ENCODE data around the gene CDYL. TPM values are rescaled to one million over a fixed set of nuclear protein-coding genes. Genes with fewer than 3 reads are reported as not detected.

The CDYL gene
- total RNA-seq, 1 donor from 2014 or later: 27.2 TPM

GRCh38 chr6:4940416-4940815 lies 164.2 kb downstream of the CDYL start:
- ATAC-seq (ENCODE audit: poor library complexity): no peak
- intact Hi-C loops (cut with DNase I): no loop called here
- DNase-seq: no peak

- no peak for DNase-seq
- peak; percentile 91 for ATAC-seq (ENCODE audit: poor library complexity)
- intact Hi-C loops (cut with DNase I): no loop called here
Observed at GRCh38 chr6:4941782-4942672, 165.8 kb downstream of the CDYL start.

GRCh38 chr6:4942673-4943009 lies 166.4 kb downstream of the CDYL start:
- DNase-seq: no peak
- ATAC-seq (ENCODE audit: poor library complexity): peak; percentile 59
- intact Hi-C loops (cut with DNase I): no loop called here

DNA sequence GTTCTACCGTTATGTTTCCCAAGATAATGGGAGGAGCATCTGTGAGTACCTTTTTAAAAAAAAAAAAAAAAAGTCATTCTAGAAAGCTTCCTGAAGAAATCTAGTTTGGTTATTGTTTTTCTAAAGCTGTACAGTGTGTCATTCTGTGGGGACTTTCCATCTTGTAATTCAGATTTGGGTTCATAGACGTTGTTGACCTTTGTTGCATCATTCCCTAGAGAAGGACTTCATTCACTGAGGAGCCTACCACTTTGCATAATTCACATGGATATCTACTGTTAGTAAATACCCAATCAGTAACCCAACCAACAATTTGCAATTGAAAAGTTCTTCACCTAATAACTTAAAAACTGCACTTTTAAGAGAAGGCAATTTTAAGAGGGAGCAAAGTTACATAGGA lies 167.5 kb downstream of the CDYL start:
- intact Hi-C loops (cut with DNase I): no loop called here
- DNase-seq (no peak), ATAC-seq (ENCODE audit: poor library complexity) (no peak)

- ATAC-seq (ENCODE audit: poor library complexity) (no peak), DNase-seq (no peak)
- intact Hi-C loops (cut with DNase I): no loop called here
Observed at GRCh38 chr6:4944325-4944724, 168.1 kb downstream of the CDYL start.

- no peak for DNase-seq
- intact Hi-C loops (cut with DNase I): no loop called here
- no peak for ATAC-seq (ENCODE audit: poor library complexity)
Observed at GRCh38 chr6:4946521-4946920, 170.3 kb downstream of the CDYL start.

DNA sequence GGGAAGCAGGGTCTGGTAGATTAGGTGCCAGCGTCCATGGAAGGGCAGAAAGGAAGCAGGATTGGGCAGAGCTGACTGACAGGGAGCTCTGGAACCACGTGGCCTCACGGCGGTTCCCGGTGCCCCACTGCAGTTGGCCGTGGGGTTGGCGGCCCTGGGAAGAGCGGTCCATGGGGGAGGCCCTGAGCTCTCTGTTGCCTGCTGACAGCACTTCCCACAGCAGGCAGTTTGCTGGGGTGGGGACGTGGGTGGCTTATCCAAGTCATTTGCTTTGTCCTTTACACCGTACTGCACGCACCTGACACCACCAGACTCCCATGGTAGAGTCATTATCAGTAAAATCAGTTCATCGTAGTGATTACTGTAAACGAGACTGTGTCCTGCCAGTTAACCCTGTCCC lies 171.5 kb downstream of the CDYL start:
- no peak for DNase-seq
- no peak for ATAC-seq (ENCODE audit: poor library complexity)

DNA sequence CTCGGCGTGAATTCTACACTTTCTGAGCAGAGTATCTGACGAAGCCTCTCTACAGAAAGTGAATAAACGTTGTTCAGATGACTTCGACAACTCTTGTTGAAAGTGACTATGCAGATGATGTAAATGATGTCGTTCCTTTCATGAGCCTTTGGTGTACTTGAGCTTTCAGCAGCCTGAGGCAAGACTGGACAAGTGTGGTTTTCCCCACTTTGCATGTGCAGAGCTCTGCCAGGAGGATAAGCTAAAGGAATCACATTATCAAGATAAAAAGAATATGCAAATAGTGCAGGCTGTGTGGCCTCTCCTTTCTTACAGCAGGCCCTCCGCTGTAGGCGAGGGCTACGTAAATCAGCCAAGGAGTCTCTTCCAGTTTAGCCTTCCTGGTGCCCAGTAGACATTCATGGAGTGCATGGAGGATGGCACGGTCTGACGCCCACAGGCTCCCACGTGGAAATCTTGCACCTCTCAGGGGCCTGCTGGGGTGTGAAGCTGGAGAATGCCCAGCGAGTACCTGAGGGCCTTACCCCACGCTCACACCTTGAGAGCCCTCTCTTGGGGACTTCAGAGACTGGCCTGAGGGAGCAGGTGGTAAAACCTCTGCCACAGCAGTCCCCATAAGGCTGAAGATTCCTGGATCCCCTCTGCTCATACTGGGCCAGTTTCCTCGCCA lies 172.7 kb downstream of the CDYL start:
- ATAC-seq (ENCODE audit: poor library complexity) (no peak), DNase-seq (no peak)
- intact Hi-C loops (cut with DNase I): no loop called here

More for the DNA sequence above, 171.5 kb downstream of the CDYL start:
- intact Hi-C loops (cut with DNase I): no loop called here

DNA sequence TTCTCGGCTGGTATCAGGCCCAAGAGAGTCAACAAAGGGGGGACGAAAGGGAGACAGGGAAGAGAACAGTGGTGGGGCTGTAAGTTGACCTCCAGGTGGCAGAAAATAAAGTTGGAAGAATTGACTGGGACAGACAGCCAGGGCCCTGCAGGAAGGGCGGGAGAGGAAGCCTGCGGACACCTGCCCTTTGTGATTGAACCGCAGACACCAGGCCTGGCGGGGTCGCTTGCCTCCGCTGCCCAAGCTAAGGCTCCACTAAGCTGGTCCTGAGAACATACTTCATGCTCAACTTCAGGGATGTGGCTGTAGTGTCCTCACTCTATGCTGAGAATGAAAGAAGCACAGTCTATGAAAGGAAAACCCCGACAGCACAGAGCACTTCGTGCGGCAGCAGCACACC lies 173.9 kb downstream of the CDYL start:
- intact Hi-C loops (cut with DNase I): no loop called here
- ATAC-seq (ENCODE audit: poor library complexity) (no peak), DNase-seq (no peak)

- no peak for DNase-seq
- intact Hi-C loops (cut with DNase I): no loop called here
- ATAC-seq (ENCODE audit: poor library complexity): no peak
Observed at GRCh38 chr6:4950836-4951533, 174.8 kb downstream of the CDYL start.

DNA sequence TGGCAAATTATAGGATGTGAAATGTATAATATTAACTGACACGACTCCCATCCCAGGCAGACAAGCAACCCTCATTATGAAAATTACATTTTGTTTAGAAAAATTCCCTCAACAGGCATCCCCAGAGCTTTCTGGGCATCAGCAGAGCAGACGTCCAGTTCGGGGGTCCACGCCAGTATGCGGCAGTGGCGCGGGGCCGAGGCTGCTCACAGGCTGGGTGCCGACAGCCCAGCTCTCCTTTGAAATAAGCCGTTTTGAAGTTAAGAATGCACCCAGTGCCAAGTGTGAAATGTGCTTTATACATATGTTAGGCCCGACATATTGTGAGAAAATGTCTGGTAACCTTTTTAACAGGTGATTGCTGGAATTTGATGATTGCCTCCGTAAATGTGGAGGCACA lies 177.2 kb downstream of the CDYL start:
- intact Hi-C loops (cut with DNase I): no loop called here
- ATAC-seq (ENCODE audit: poor library complexity): no peak
- DNase-seq: no peak

DNA sequence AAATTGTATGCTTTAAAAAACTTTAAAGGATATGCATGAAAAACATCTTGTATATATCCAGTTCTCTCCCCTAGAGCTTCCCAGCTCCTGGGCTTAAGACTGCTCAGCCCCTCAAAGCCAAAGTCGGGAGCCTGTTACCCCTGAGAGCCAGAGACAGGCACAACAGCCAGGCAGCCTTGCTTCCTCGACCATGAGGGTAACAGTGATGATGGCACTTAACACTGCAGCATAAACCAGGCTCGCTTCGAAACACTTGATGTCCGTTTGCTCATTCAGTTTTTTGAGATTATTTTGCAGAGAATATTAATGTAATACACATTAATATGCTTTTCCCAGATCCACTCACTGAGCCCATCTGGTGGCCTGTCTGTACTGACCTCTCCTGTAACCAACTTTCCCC lies 180.4 kb downstream of the CDYL start:
- intact Hi-C loops (cut with DNase I): no loop called here
- DNase-seq: no peak
- ATAC-seq (ENCODE audit: poor library complexity): no peak

GRCh38 chr6:4957521-4958231 lies 181.5 kb downstream of the CDYL start:
- DNase-seq: no peak
- peak; percentile 48 for ATAC-seq (ENCODE audit: poor library complexity)
- intact Hi-C loops (cut with DNase I): no loop called here

GRCh38 chr6:4958624-4959023 lies 182.4 kb downstream of the CDYL start:
- no peak for ATAC-seq (ENCODE audit: poor library complexity)

DNA sequence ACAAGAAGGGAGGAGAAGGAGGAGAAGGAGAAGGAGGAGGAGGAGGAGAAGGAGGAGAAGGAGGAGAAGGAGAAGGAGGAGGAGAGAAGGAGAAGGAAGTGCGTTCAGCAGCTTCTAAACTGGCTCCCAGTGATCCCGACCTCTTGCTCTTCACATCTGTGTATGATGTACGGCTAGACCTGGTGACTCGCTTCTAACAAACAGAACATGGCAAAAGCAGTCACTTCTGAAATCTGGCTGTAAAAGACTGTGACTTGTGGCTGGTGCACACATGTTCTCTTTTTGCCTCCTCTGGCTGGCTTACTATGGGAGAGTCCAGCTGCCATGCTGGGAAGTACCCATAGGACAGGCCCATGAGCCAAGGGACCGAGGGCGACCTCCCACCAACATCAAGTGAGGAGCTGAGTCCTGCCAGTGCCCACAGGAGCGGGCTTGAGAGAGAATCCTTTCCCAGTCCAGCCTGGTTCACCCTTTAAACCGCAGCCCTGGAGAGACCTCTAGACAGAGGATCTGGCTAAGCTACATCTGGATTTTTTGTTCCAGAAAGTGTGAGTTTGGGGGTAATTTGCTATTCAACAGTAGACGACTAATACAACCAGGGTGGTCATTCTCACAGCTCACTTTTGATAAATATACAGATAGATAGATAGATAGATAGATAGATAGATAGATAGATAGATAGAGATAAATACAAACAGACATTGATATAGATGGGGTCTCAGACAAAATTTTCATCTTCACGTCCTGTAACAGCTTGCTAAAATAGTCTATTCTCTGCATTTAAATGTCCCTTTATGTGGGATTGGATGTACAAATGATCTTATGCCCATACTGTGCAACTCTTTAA lies 185.3 kb downstream of the CDYL start:
- ATAC-seq (ENCODE audit: poor library complexity) (no peak), DNase-seq (no peak)
- intact Hi-C loops (cut with DNase I): no loop called here

More at GRCh38 chr6:4958624-4959023, 182.4 kb downstream of the CDYL start:
- DNase-seq: no peak
- intact Hi-C loops (cut with DNase I): no loop called here

DNA sequence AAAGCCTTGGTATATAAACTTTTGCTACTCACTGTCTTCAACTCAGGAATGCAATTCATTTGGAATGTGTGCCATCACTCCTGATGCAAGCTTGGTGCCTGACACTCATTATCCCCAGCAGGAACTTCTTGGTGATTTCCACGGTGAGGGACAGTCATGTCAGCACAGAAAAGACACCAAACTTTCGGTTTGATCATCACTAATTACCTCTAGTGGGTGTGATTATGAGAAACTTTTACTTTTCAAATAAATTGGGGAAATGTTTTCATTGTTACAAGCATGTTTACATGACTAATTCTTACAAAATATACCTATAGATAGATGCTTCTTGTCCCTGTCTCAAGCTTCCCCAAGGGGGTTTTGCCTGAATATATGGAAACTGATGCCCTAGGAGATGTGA lies 186.7 kb downstream of the CDYL start:
- ATAC-seq (ENCODE audit: poor library complexity): no peak
- intact Hi-C loops (cut with DNase I): no loop called here
- no peak for DNase-seq

- no peak for ATAC-seq (ENCODE audit: poor library complexity)
- no peak for DNase-seq
- intact Hi-C loops (cut with DNase I): no loop called here
Observed at GRCh38 chr6:4964675-4965561, 188.7 kb downstream of the CDYL start.

Measured in Right ventricle myocardium superior (tissue), 1 donor.